Vagina (tissue), 2 donors: ENCODE results near the gene CCDC92B. TPM values are rescaled to one million over a fixed set of nuclear protein-coding genes. Genes with fewer than 3 reads are reported as not detected.

Experiments
- DNase-seq, 2 donors: peaks; one replicate each; pipeline ENCODE4 v3.0.0-alpha.2; 2017; ENCODE audit errors: extremely low spot score in 2 of 2
- H3K27ac ChIP-seq: fragments of 200-600 bp; sonication (generic); one replicate; pipeline ENCODE4 v1.5.1; 2019
- H3K27me3 ChIP-seq: fragments of 200-600 bp; sonication (generic); one replicate; pipeline ENCODE4 v1.5.1; 2019
- H3K36me3 ChIP-seq, 2 donors: fragments of 200-600 bp; sonication (generic); one replicate each; pipeline ENCODE4 v1.5.1; 2017 to 2019
- H3K4me1 ChIP-seq: fragments of 200-600 bp; sonication (generic); one replicate; pipeline ENCODE4 v1.5.1; 2019
- H3K4me3 ChIP-seq, 2 donors: fragments of 200-600 bp; sonication (generic); 1 replicate in 1 of 2; 2 replicates in 1 of 2; pipeline ENCODE4 v1.5.1; 2016 to 2019
- H3K9me3 ChIP-seq: fragments of 200-600 bp; sonication (generic); one replicate; pipeline ENCODE4 v1.5.1; 2019
- CTCF ChIP-seq, 3 experiments: fragments of 450-650 bp in 2 of 3; fragments of 200-600 bp in 1 of 3; sonication (generic) in 1 of 3; IDR thresholded peaks; one replicate each; pipeline ENCODE4 v1.5.1; 2017 to 2019; ENCODE audit warnings: antibody characterized with exemption in 3 of 3, mild to moderate bottlenecking in 2 of 3, moderate library complexity in 2 of 3
- POLR2A ChIP-seq, 2 donors: fragments of 450-650 bp; IDR thresholded peaks; one replicate each; pipeline ENCODE4 v1.6.1; 2017; ENCODE audit warnings: antibody characterized with exemption in 2 of 2, mild to moderate bottlenecking in 2 of 2, moderate library complexity in 2 of 2
- POLR2AphosphoS5 ChIP-seq, 2 donors: sonication (generic); formaldehyde crosslinking; IDR thresholded peaks; one replicate each; pipeline ENCODE4 v1.9.0; 2017; ENCODE audit warnings: antibody characterized with exemption in 2 of 2, mild to moderate bottlenecking in 2 of 2, low read depth in 1 of 2; ENCODE audit not compliant: insufficient read depth in 1 of 2
- intact Hi-C: fragments of 100-400 bp; cut with DNase I; formaldehyde crosslinking; loops from one replicate; pipeline ENCODE4 v1.15.1; 2023
- total RNA-seq: library from RNA; depleted of rRNA; stranded (reverse); fragments of >200 nt; gene quantifications from one replicate; pipeline ENCODE4 v1.2.3, GENCODE V29; 2016

CCDC92B gene
- total RNA-seq, 1 donor from 2014 or later: 0.25 TPM

GRCh38 chr17:2722611-2723010 lies 26.8 kb downstream of the CCDC92B start:
- no peaks in the 10 kb centered on the region for H3K27me3 ChIP-seq
- H3K4me1 ChIP-seq: peaks cover 6% of the 10 kb centered on the region
- no peak overlapping the region for H3K27ac ChIP-seq
- TF ChIP-seq POLR2AphosphoS5 (IDR thresholded peaks at IDR 0.05; ENCODE audit: insufficient read depth in 1 of 2, low read depth in 1 of 2) (no peak), CTCF (IDR thresholded peaks at IDR 0.05) (no peak), POLR2A (IDR thresholded peaks at IDR 0.05) (no peak)
- intact Hi-C loops: no loop called here
- no peak overlapping the region for H3K4me3 ChIP-seq
- DNase-seq: no peak
- no peaks in the 10 kb centered on the region for H3K36me3 ChIP-seq
- no peaks in the 10 kb centered on the region for H3K9me3 ChIP-seq

- Histone ChIP-seq H3K36me3 (no peaks in the 10 kb centered on the region), H3K4me3 (no peak overlapping the region), H3K9me3 (no peaks in the 10 kb centered on the region), H3K27me3 (no peaks in the 10 kb centered on the region), H3K4me1 (peaks cover 6% of the 10 kb centered on the region), H3K27ac (no peak overlapping the region)
- no peak for DNase-seq
- intact Hi-C loops: no loop called here
- TF ChIP-seq POLR2AphosphoS5 (IDR thresholded peaks at IDR 0.05; ENCODE audit: insufficient read depth in 1 of 2, low read depth in 1 of 2): no peak
- TF ChIP-seq CTCF (IDR thresholded peaks at IDR 0.05): no peak
- no peak for TF ChIP-seq POLR2A (IDR thresholded peaks at IDR 0.05)
Observed at GRCh38 chr17:2721603-2722002, 27.8 kb downstream of the CCDC92B start.

GRCh38 chr17:2719861-2720260 lies 29.6 kb downstream of the CCDC92B start:
- no peak for DNase-seq
- Histone ChIP-seq H3K4me3 (no peak overlapping the region), H3K27me3 (no peaks in the 10 kb centered on the region), H3K27ac (no peak overlapping the region), H3K9me3 (no peaks in the 10 kb centered on the region), H3K4me1 (peaks cover 2% of the 10 kb centered on the region), H3K36me3 (no peaks in the 10 kb centered on the region)
- intact Hi-C loops: no loop called here
- TF ChIP-seq POLR2AphosphoS5 (IDR thresholded peaks at IDR 0.05; ENCODE audit: insufficient read depth in 1 of 2, low read depth in 1 of 2): no peak
- TF ChIP-seq CTCF (IDR thresholded peaks at IDR 0.05): no peak
- no peak for TF ChIP-seq POLR2A (IDR thresholded peaks at IDR 0.05)

GRCh38 chr17:2718150-2718938 lies 31.1 kb downstream of the CCDC92B start:
- no peak overlapping the region for H3K27ac ChIP-seq

More at GRCh38 chr17:2718150-2718938, 31.1 kb downstream of the CCDC92B start:
- TF ChIP-seq CTCF (IDR thresholded peaks at IDR 0.05) (no peak), POLR2A (IDR thresholded peaks at IDR 0.05) (no peak), POLR2AphosphoS5 (IDR thresholded peaks at IDR 0.05; ENCODE audit: insufficient read depth in 1 of 2, low read depth in 1 of 2) (no peak)
- no peaks in the 10 kb centered on the region for H3K9me3 ChIP-seq
- H3K36me3 ChIP-seq: no peaks in the 10 kb centered on the region
- H3K4me3 ChIP-seq: no peak overlapping the region
- intact Hi-C loops: no loop called here
- no peak for DNase-seq
- no peaks in the 10 kb centered on the region for H3K4me1 ChIP-seq
- H3K27me3 ChIP-seq: no peaks in the 10 kb centered on the region
